Peyer's patch (tissue), 4 donors: ENCODE data around the gene FGF1.

Experiments used
- CTCF ChIP-seq, 6 experiments: fragments of 450-650 bp in 4 of 6; fragments of 200-600 bp in 2 of 6; sonication (generic) in 1 of 6; IDR thresholded peaks; one replicate each; pipeline ENCODE4 v1.5.1; 2017 to 2019; ENCODE audit warnings: antibody characterized with exemption in 6 of 6, mild to moderate bottlenecking in 3 of 6, moderate library complexity in 1 of 6
- POLR2A ChIP-seq, 2 donors: fragments of 450-650 bp; IDR thresholded peaks; one replicate each; pipeline ENCODE4 v1.5.1; 2017; ENCODE audit warnings: antibody characterized with exemption in 2 of 2, mild to moderate bottlenecking in 2 of 2, moderate library complexity in 2 of 2

- TF ChIP-seq CTCF (IDR thresholded peaks at IDR 0.05) (no peak), POLR2A (IDR thresholded peaks at IDR 0.05) (no peak)
Observed at GRCh38 chr5:142671801-142672200, 14.1 kb downstream of the FGF1 start.
